Lower lobe of right lung (tissue), 2 donors: ENCODE data around the gene TNFRSF12A. TPM values are rescaled to one million over a fixed set of nuclear protein-coding genes. Genes with fewer than 3 reads are reported as not detected.
A peak's percentile ranks its signal among the peaks of the same experiment; 100 is the strongest.

Experiments used
- ATAC-seq, 2 donors: fragments of 200-7000 bp; cut with Tn5 transposase; one replicate each; pipeline ENCODE4 v1.9.1; 2020 to 2022; ENCODE audit warnings: mild to moderate bottlenecking in 2 of 2, moderate library complexity in 2 of 2
- DNase-seq: peaks from one replicate; pipeline ENCODE4 v3.0.0-alpha.2; 2020
- H3K27ac ChIP-seq: fragments of 200-600 bp; one replicate; pipeline ENCODE4 v1.8.0; 2022
- H3K27me3 ChIP-seq: fragments of 200-600 bp; one replicate; pipeline ENCODE4 v1.8.0; 2022; ENCODE audit warnings: low read depth
- H3K36me3 ChIP-seq: fragments of 200-600 bp; one replicate; pipeline ENCODE4 v1.8.0; 2022; ENCODE audit warnings: mild to moderate bottlenecking
- H3K4me1 ChIP-seq: fragments of 200-600 bp; one replicate; pipeline ENCODE4 v1.8.0; 2022
- H3K4me3 ChIP-seq: fragments of 200-600 bp; one replicate; pipeline ENCODE4 v1.8.0; 2022; ENCODE audit warnings: mild to moderate bottlenecking
- H3K9me3 ChIP-seq: fragments of 200-600 bp; one replicate; pipeline ENCODE4 v1.8.0; 2022
- intact Hi-C: fragments of 100-400 bp; cut with DNase I; formaldehyde crosslinking; loops from one replicate; pipeline ENCODE4 v1.11.0; 2022
- long read RNA-seq: library from polyadenylated mRNA; unstranded; transcript quantifications from one replicate; pipeline ENCODE4 v2.0.0, GENCODE V29; 2021
- total RNA-seq: library from RNA; stranded (reverse); fragmentation: NEBNext Ultra II Directional; extraction: Animal tissue kit (Norgen Biotek cat#: 25700); gene quantifications from one replicate; pipeline ENCODE4 v1.2.1, GENCODE V29; 2021
- TF ChIP-seq, protein P1 (sequence below): fragments of 200-600 bp; IDR thresholded peaks from one replicate; pipeline ENCODE4 v1.8.0; 2022; ENCODE audit warnings: antibody characterized with exemption, mild to moderate bottlenecking
- donor health status: DM: no; HTN: yes; CAD: no; lungs with severe emphysema.

The TNFRSF12A gene, protein sequence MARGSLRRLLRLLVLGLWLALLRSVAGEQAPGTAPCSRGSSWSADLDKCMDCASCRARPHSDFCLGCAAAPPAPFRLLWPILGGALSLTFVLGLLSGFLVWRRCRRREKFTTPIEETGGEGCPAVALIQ
- total RNA-seq, result 28.8 TPM
- long read RNA-seq, transcript TNFRSF12A-201 (4 exons, 1,033 nt), result major isoform, 26 of 38 reads
- long read RNA-seq, partial matches to known transcripts, result 1 of 38 reads
- long read RNA-seq, other reads (novel, unspliced or antisense), result 7 of 38 reads

DNA sequence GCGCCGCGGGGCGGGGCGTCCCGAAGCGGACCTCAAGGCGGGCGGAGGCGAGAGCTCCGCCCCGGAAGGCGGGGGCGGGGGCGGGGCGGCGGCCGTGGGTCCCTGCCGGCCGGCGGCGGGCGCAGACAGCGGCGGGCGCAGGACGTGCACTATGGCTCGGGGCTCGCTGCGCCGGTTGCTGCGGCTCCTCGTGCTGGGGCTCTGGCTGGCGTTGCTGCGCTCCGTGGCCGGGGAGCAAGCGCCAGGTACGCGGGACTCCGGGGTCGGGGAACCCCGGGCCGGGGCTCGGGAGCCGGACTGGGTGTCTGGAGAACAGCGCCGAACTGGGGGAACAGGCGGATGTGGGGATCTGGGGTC, at the start of gene TNFRSF12A:
TSS of gene TNFRSF12A (plus strand) at position 122 of the 357 bp plus-strand sequence. CDS start at position 152, 30 bp downstream.
- Histone ChIP-seq H3K9me3 (no peaks in the 10 kb centered on the region), H3K36me3 (no peaks in the 10 kb centered on the region), H3K4me1 (peaks cover 64% of the 10 kb centered on the region), H3K27ac (peak within 1 kb of the TSS; percentile 94), H3K4me3 (peak within 1 kb of the TSS; percentile 77), H3K27me3 (peaks cover 18% of the 10 kb centered on the region)
- peak; percentile 88 for DNase-seq
- ATAC-seq, result peak; percentile 61 to 66
- TF ChIP-seq, protein P1, sequence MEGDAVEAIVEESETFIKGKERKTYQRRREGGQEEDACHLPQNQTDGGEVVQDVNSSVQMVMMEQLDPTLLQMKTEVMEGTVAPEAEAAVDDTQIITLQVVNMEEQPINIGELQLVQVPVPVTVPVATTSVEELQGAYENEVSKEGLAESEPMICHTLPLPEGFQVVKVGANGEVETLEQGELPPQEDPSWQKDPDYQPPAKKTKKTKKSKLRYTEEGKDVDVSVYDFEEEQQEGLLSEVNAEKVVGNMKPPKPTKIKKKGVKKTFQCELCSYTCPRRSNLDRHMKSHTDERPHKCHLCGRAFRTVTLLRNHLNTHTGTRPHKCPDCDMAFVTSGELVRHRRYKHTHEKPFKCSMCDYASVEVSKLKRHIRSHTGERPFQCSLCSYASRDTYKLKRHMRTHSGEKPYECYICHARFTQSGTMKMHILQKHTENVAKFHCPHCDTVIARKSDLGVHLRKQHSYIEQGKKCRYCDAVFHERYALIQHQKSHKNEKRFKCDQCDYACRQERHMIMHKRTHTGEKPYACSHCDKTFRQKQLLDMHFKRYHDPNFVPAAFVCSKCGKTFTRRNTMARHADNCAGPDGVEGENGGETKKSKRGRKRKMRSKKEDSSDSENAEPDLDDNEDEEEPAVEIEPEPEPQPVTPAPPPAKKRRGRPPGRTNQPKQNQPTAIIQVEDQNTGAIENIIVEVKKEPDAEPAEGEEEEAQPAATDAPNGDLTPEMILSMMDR, result no peak
- intact Hi-C loops, result no loop called here

DNA sequence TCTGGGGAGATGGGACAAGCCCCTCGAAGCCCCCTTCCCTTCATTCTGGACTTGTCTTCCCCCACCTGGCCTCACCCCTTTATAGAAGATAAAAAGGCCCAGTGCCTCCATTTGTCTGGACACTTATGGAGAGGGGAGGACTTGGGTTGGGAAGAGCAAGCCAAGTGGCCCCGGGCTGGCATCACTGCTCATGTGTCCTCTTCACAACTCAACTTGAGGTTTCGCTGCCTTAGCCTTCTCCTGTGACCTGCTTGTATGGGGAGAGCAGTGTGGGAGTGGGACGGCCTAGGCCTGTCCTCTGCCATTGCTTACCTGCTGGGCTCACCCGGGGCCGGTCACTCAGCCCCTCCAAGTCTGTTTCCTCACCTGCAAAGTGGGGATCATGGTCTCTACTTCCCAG, 49.6 kb upstream of the TNFRSF12A start:
- no peaks in the 10 kb centered on the region for H3K9me3 ChIP-seq
- intact Hi-C loops, result no loop called here
- TF ChIP-seq, protein P1, result no peak
- H3K4me1 ChIP-seq, result peaks cover 42% of the 10 kb centered on the region
- no peak overlapping the region for H3K27ac ChIP-seq
- DNase-seq (no peak), ATAC-seq (no peak)
- peak overlapping the region; percentile 86 for H3K4me3 ChIP-seq
- no peaks in the 10 kb centered on the region for H3K36me3 ChIP-seq
- peaks cover 28% of the 10 kb centered on the region for H3K27me3 ChIP-seq

DNA sequence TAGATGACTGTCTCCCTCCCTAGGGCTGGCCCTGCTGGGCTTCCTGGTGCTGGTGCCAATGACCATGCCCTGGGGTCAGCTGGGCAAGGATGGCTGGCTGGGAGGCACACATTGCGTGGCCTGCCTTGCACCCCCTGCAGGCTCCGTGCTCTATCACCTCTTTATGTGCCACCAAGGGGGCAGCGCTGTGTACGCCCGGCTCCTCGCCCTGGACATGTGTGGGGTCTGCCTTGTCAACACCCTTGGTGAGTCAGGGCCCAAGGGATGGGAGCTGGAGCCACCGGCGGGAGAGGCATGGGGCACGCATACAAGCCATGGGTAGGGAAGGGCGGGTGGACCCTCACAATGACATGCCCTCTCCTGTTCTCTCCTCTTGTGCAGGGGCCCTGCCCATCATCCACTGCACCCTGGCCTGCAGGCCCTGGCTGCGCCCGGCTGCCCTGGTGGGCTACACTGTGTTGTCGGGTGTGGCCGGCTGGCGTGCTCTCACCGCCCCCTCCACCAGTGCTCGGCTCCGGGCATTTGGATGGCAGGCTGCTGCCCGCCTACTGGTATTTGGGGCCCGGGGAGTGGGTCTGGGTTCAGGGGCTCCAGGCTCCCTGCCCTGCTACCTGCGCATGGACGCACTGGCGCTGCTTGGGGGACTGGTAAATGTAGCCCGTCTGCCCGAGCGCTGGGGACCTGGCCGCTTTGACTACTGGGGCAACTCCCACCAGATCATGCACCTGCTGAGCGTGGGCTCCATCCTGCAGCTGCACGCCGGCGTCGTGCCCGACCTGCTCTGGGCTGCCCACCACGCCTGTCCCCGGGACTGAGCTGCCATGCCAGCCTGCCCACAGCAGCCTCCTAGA, 48.8 kb upstream of the TNFRSF12A start:
- Histone ChIP-seq H3K9me3 (no peaks in the 10 kb centered on the region), H3K27me3 (peaks cover 20% of the 10 kb centered on the region), H3K4me3 (no peak overlapping the region), H3K27ac (no peak overlapping the region), H3K4me1 (peaks cover 40% of the 10 kb centered on the region), H3K36me3 (no peaks in the 10 kb centered on the region)
- TF ChIP-seq, protein P1, result no peak
- ATAC-seq (no peak), DNase-seq (no peak)
- intact Hi-C loops, result no loop called here

DNA sequence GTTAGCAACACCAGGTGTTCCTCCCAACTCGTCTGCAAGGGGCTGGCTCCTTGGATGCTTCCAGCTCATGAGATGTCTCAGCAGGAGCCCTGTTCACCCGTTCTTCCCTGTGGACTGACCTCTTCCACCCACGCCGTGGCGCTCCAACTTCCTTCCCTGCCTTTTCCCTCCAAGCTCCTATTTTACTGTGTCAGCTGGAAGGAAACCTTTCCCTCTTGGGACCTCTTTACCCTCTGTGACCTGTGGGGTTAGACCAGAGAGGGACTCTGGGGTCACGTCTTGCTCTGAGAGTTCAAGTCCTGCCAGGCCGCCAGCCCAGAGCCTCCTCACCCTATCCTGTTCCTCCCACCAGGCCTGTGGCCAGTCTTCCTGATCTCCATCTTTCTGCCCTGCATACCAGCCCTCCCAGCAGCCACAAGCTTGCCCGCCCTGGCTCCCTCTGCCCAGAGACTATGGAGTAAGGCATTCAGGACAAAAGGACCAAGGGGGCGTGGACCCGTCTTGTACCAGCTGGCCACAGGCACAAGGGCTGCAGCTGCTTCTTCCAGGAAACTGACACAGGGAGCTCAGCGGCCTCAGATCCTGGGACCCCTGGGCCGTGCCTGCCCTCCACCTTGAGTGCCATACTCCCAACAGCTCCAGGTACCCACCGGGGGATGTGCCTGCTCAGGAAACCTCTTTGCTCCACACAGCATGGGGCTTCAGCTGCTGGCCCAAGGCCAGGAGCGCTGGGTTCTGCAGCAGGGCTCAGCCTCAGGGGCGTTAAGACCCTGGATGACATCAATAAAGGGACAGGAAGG, 48.0 kb upstream of the TNFRSF12A start:
- peaks cover 11% of the 10 kb centered on the region for H3K27me3 ChIP-seq
- ATAC-seq, result no peak
- DNase-seq, result no peak
- H3K9me3 ChIP-seq, result no peaks in the 10 kb centered on the region
- no peaks in the 10 kb centered on the region for H3K36me3 ChIP-seq
- no peak overlapping the region for H3K4me3 ChIP-seq
- H3K27ac ChIP-seq, result no peak overlapping the region
- intact Hi-C loops, result no loop called here
- TF ChIP-seq, protein P1, result no peak
- H3K4me1 ChIP-seq, result peaks cover 32% of the 10 kb centered on the region

DNA sequence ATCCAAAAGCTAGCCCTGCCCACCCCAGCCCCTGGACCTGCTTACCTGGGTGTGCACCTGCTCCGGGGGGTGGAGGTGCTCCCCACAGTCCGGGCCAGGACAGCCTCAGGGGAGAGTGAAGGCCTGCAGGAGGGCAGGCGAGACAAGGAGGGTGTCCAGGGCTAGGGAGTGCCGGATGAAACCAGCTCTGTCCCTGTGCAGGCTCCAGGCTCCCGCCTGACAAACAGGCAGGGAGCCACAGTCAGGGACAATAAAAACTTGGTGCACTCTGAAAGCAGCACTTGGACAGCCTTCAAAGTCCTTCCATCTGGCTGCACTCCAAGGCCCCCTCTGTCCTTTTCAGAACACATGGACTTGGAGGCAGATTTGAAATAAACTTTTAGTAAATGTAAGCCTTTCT, 47.1 kb upstream of the TNFRSF12A start:
- intact Hi-C loops, result no loop called here
- no peak overlapping the region for H3K4me3 ChIP-seq
- DNase-seq, result no peak
- H3K27me3 ChIP-seq, result peaks cover 2% of the 10 kb centered on the region
- TF ChIP-seq, protein P1, result no peak
- H3K4me1 ChIP-seq, result peaks cover 30% of the 10 kb centered on the region
- H3K27ac ChIP-seq, result no peak overlapping the region
- ATAC-seq, result no peak
- no peaks in the 10 kb centered on the region for H3K36me3 ChIP-seq
- H3K9me3 ChIP-seq, result no peaks in the 10 kb centered on the region
